Activated T-helper 2 cell treated with anti-CD3 and anti-CD28 coated beads, Interferon-gamma antibody, Interleukin-2, Interleukin-4, amounts not matched to agents 10 μg/mL and 5 μg/mL and 100 μg/mL, durations not matched to agents 14 hours and 24 hours and 36 hours (primary cell): Measurements from ENCODE around the gene FOXJ1. TPM values are rescaled to one million over a fixed set of nuclear protein-coding genes. Genes with fewer than 3 reads are reported as not detected.

Experiments used
- DNase-seq: peaks from one replicate; pipeline ENCODE4 v3.0.0; 2021; ENCODE audit warnings: low spot score
- H3K27ac Mint-ChIP-seq: one replicate; pipeline ENCODE4 v1.8.0; 2021; ENCODE audit warnings: mixed read lengths
- H3K27me3 Mint-ChIP-seq: one replicate; pipeline ENCODE4 v1.8.0; 2021; ENCODE audit warnings: low read depth, mixed read lengths
- H3K36me3 Mint-ChIP-seq: one replicate; pipeline ENCODE4 v1.8.0; 2021; ENCODE audit warnings: low read depth, mixed read lengths
- H3K4me1 Mint-ChIP-seq: one replicate; pipeline ENCODE4 v1.8.0; 2021; ENCODE audit warnings: low read depth, mixed read lengths
- H3K4me3 Mint-ChIP-seq: one replicate; pipeline ENCODE4 v1.8.0; 2021; ENCODE audit warnings: low read depth, mild to moderate bottlenecking, moderate library complexity, mixed read lengths
- H3K9me3 Mint-ChIP-seq: one replicate; pipeline ENCODE4 v1.8.0; 2021; ENCODE audit warnings: mixed read lengths
- intact Hi-C: fragments of 100-400 bp; cut with micrococcal nuclease; formaldehyde crosslinking; loops from one replicate; pipeline ENCODE4 v1.15.1; 2023
- total RNA-seq: library from RNA; stranded (reverse); gene quantifications from 2 replicates; pipeline ENCODE4 v1.2.3, GENCODE V29; 2022

FOXJ1 gene
- total RNA-seq, 1 donor from 2014 or later: 0.11 TPM

- Mint-ChIP-seq H3K4me1 (peaks cover 15% of the 10 kb centered on the region), H3K27me3 (no peaks in the 10 kb centered on the region), H3K9me3 (no peaks in the 10 kb centered on the region), H3K4me3 (no peak overlapping the region), H3K36me3 (no peaks in the 10 kb centered on the region), H3K27ac (no peak overlapping the region)
- DNase-seq: no peak
- intact Hi-C loops: loop anchor here (5.0 kb wide), 1 partner anchor 173 kb away; no protein-coding TSS in a partner anchor
Measured at GRCh38 chr17:76123749-76124581, 17.1 kb downstream of the FOXJ1 start.

GRCh38 chr17:76123191-76123499, 17.9 kb downstream of the FOXJ1 start:
- H3K27ac Mint-ChIP-seq: peak overlapping the region; percentile 44
- no peak overlapping the region for H3K4me3 Mint-ChIP-seq
- intact Hi-C loops: loop anchor here (5.0 kb wide), 1 partner anchor 174 kb away; no protein-coding TSS in a partner anchor
- DNase-seq: no peak
- no peaks in the 10 kb centered on the region for H3K27me3 Mint-ChIP-seq
- H3K9me3 Mint-ChIP-seq: no peaks in the 10 kb centered on the region
- H3K4me1 Mint-ChIP-seq: peaks cover 15% of the 10 kb centered on the region
- H3K36me3 Mint-ChIP-seq: no peaks in the 10 kb centered on the region

GRCh38 chr17:76122431-76123190, 18.4 kb downstream of the FOXJ1 start:
- Mint-ChIP-seq H3K4me3 (no peak overlapping the region), H3K27me3 (no peaks in the 10 kb centered on the region), H3K36me3 (no peaks in the 10 kb centered on the region), H3K4me1 (peaks cover 15% of the 10 kb centered on the region), H3K27ac (peak overlapping the region; percentile 58), H3K9me3 (no peaks in the 10 kb centered on the region)
- no peak for DNase-seq
- intact Hi-C loops: loop anchor here (5.0 kb wide), 1 partner anchor 175 kb away; no protein-coding TSS in a partner anchor

GRCh38 chr17:76121932-76122430, 19.1 kb downstream of the FOXJ1 start:
- no peak for DNase-seq
- Mint-ChIP-seq H3K4me1 (peaks cover 12% of the 10 kb centered on the region), H3K9me3 (no peaks in the 10 kb centered on the region), H3K27me3 (no peaks in the 10 kb centered on the region), H3K4me3 (no peak overlapping the region), H3K36me3 (no peaks in the 10 kb centered on the region), H3K27ac (peak overlapping the region; percentile 58)
- intact Hi-C loops: loop anchor here (1.0 to 5.0 kb wide), 3 partner anchors 61 to 175 kb away; no protein-coding TSS in a partner anchor

- no peak overlapping the region for H3K27ac Mint-ChIP-seq
- H3K27me3 Mint-ChIP-seq: no peaks in the 10 kb centered on the region
- H3K36me3 Mint-ChIP-seq: no peaks in the 10 kb centered on the region
- no peak overlapping the region for H3K4me3 Mint-ChIP-seq
- no peaks in the 10 kb centered on the region for H3K9me3 Mint-ChIP-seq
- DNase-seq: no peak
- intact Hi-C loops: loop anchor here (1.0 to 5.0 kb wide), 3 partner anchors 62 to 177 kb away; no protein-coding TSS in a partner anchor
- H3K4me1 Mint-ChIP-seq: peaks cover 6% of the 10 kb centered on the region
Measured at GRCh38 chr17:76120658-76121008, 20.4 kb downstream of the FOXJ1 start.

GRCh38 chr17:76119409-76120371, 21.4 kb downstream of the FOXJ1 start:
- no peaks in the 10 kb centered on the region for H3K36me3 Mint-ChIP-seq
- H3K9me3 Mint-ChIP-seq: no peaks in the 10 kb centered on the region
- no peak for DNase-seq
- intact Hi-C loops: loop anchor here (2.0 to 5.0 kb wide), 2 partner anchors 63 to 178 kb away; no protein-coding TSS in a partner anchor
- no peak overlapping the region for H3K4me3 Mint-ChIP-seq
- no peaks in the 10 kb centered on the region for H3K27me3 Mint-ChIP-seq
- peaks cover 6% of the 10 kb centered on the region for H3K4me1 Mint-ChIP-seq
- H3K27ac Mint-ChIP-seq: no peak overlapping the region

- H3K4me1 Mint-ChIP-seq: no peaks in the 10 kb centered on the region
Measured at GRCh38 chr17:76115138-76115754, 25.8 kb downstream of the FOXJ1 start.

GRCh38 chr17:76111956-76112355, 29.1 kb downstream of the FOXJ1 start:
- H3K36me3 Mint-ChIP-seq: no peaks in the 10 kb centered on the region
- intact Hi-C loops: no loop called here
- H3K4me1 Mint-ChIP-seq: no peaks in the 10 kb centered on the region
- peaks cover 5% of the 10 kb centered on the region for H3K27me3 Mint-ChIP-seq
- H3K27ac Mint-ChIP-seq: no peak overlapping the region
- DNase-seq: no peak
- no peak overlapping the region for H3K4me3 Mint-ChIP-seq
- peaks cover 4% of the 10 kb centered on the region for H3K9me3 Mint-ChIP-seq

More at GRCh38 chr17:76115138-76115754, 25.8 kb downstream of the FOXJ1 start:
- Mint-ChIP-seq H3K36me3 (no peaks in the 10 kb centered on the region), H3K9me3 (peaks cover 4% of the 10 kb centered on the region), H3K4me3 (no peak overlapping the region), H3K27me3 (peaks cover 5% of the 10 kb centered on the region), H3K27ac (no peak overlapping the region)
- intact Hi-C loops: no loop called here
- no peak for DNase-seq

- peaks cover 4% of the 10 kb centered on the region for H3K4me1 Mint-ChIP-seq
- H3K27me3 Mint-ChIP-seq: no peaks in the 10 kb centered on the region
- DNase-seq: no peak
- no peak overlapping the region for H3K27ac Mint-ChIP-seq
- H3K36me3 Mint-ChIP-seq: peaks cover 5% of the 10 kb centered on the region
- intact Hi-C loops: loop anchor here (1.0 to 10.0 kb wide), 2 partner anchors 93 to 203 kb away; partner anchors contain the start of gene MRPL38
- H3K4me3 Mint-ChIP-seq: no peak overlapping the region
- H3K9me3 Mint-ChIP-seq: no peaks in the 10 kb centered on the region
Measured at GRCh38 chr17:76107509-76107908, 33.5 kb downstream of the FOXJ1 start.

GRCh38 chr17:76106703-76107102, 34.3 kb downstream of the FOXJ1 start:
- H3K27ac Mint-ChIP-seq: no peak overlapping the region
- H3K4me1 Mint-ChIP-seq: peaks cover 7% of the 10 kb centered on the region
- H3K36me3 Mint-ChIP-seq: peaks cover 7% of the 10 kb centered on the region
- no peaks in the 10 kb centered on the region for H3K27me3 Mint-ChIP-seq
- intact Hi-C loops: loop anchor here (1.0 to 10.0 kb wide), 2 partner anchors 92 to 202 kb away; partner anchors contain the start of gene MRPL38
- DNase-seq: no peak
- no peaks in the 10 kb centered on the region for H3K9me3 Mint-ChIP-seq
- no peak overlapping the region for H3K4me3 Mint-ChIP-seq

GRCh38 chr17:76104896-76105231, 36.2 kb downstream of the FOXJ1 start:
- Mint-ChIP-seq H3K27me3 (no peaks in the 10 kb centered on the region), H3K27ac (peak overlapping the region; percentile 93), H3K9me3 (no peaks in the 10 kb centered on the region), H3K4me1 (peaks cover 9% of the 10 kb centered on the region), H3K36me3 (peaks cover 18% of the 10 kb centered on the region), H3K4me3 (peak overlapping the region; percentile 96)
- intact Hi-C loops: loop anchor here (10.0 kb wide), 1 partner anchor 200 kb away; the partner anchor contains the start of gene MRPL38
- no peak for DNase-seq
